Activated CD8-positive, alpha-beta memory T cell treated with anti-CD3 and anti-CD28 coated beads for 48 hours (primary cell): Measurements from ENCODE around the gene RRAS2.
"Not testable (repeated sequence)": the region's sequence is repeated elsewhere in the genome, so short reads cannot be mapped to it uniquely, and the experiment has no call there.

ENCODE experiments used
- DNase-seq, 3 experiments: peaks; one replicate each; pipeline ENCODE4 v3.0.0-alpha.2; 2020; ENCODE audit warnings: low read depth in 2 of 3, low spot score in 2 of 3

RRAS2 gene

GRCh38 chr11:14372011-14372410, 13.0 kb upstream of the RRAS2 start:
- no peak for DNase-seq

GRCh38 chr11:14371249-14371648, 12.3 kb upstream of the RRAS2 start:
- no peak for DNase-seq

- DNase-seq: no peak
These were observed 11.5 kb upstream of the RRAS2 start for GRCh38 chr11:14370496-14370895.

- DNase-seq: no peak
These were observed 10.6 kb upstream of the RRAS2 start for GRCh38 chr11:14369598-14369997.

GRCh38 chr11:14366936-14367335, 8.0 kb upstream of the RRAS2 start:
- DNase-seq: no peak

- no peak for DNase-seq
These were observed 5.3 kb upstream of the RRAS2 start for GRCh38 chr11:14364322-14364721.

- DNase-seq: no peak
These were observed 3.6 kb upstream of the RRAS2 start for GRCh38 chr11:14362611-14363010.

GRCh38 chr11:14361951-14362350, 3.0 kb upstream of the RRAS2 start:
- no peak for DNase-seq

GRCh38 chr11:14360976-14361375, 2.0 kb upstream of the RRAS2 start:
- DNase-seq: no peak

- DNase-seq: no peak
These were observed 583 bp upstream of the RRAS2 start for GRCh38 chr11:14359501-14360031.

GRCh38 chr11:14357881-14358728, 878 bp downstream of the RRAS2 start:
- DNase-seq: peak; percentile 15 to 29 (median 17)

- no peak for DNase-seq
These were observed 2.6 kb downstream of the RRAS2 start for GRCh38 chr11:14356342-14356741.

- DNase-seq: not testable (repeated sequence)
These were observed 4.4 kb downstream of the RRAS2 start for GRCh38 chr11:14354604-14355003.

GRCh38 chr11:14350716-14351238, 8.2 kb downstream of the RRAS2 start:
- no peak for DNase-seq

GRCh38 chr11:14350215-14350614, 8.8 kb downstream of the RRAS2 start:
- DNase-seq: no peak

- DNase-seq: no peak
These were observed 11.0 kb downstream of the RRAS2 start for GRCh38 chr11:14347991-14348390.

GRCh38 chr11:14347494-14347893, 11.5 kb downstream of the RRAS2 start:
- DNase-seq: no peak

- DNase-seq: no peak
These were observed 12.6 kb downstream of the RRAS2 start for GRCh38 chr11:14346303-14346955.

- no peak for DNase-seq
These were observed 13.3 kb downstream of the RRAS2 start for GRCh38 chr11:14345668-14346067.

- not testable (repeated sequence) for DNase-seq
These were observed 14.0 kb downstream of the RRAS2 start for GRCh38 chr11:14345016-14345415.

- no peak for DNase-seq
These were observed 16.1 kb downstream of the RRAS2 start for GRCh38 chr11:14342906-14343305.

- DNase-seq: no peak
These were observed 17.0 kb downstream of the RRAS2 start for GRCh38 chr11:14341968-14342367.
